Measurements from ENCODE around the gene PCBP3. TPM values are rescaled to one million over a fixed set of nuclear protein-coding genes. Genes with fewer than 3 reads are reported as not detected.

PCBP3 gene
- total and polyA plus RNA-seq, 2 donors (not counting 3 experiments of a cell fraction or from before 2014, with no cell fraction given) = 0.06 to 1.1 TPM

DNA sequence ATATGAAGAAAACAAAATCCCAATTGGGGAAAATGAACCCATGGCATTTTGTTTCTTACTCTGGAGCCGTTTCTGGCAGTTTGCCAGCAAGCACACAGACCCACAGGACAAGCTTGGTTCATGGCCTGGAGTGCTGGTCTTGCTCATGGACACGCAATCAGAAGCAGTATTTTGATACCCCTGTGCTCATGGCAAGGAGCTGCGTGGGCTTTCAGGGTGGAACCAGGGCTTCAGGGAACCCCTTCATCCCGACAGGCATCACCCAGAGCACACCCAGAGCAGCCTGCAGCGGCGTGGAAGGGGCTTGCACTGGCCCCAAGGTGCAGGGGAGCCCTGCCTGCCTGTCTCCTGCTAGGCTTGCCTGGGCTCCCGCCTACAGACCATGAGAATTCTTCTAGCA, 45.4 kb upstream of the PCBP3 start:
- no peaks in the 10 kb centered on the region for H3K36me3 ChIP-seq (ENCODE audit: control insufficient read depth in 2 of 2, extremely low read depth in 1 of 2, insufficient read depth in 2 of 2, low read length in 2 of 2)
- no peaks in the 10 kb centered on the region for H3K9me3 ChIP-seq (replicated peaks; ENCODE audit: control insufficient read depth, insufficient read depth, low read length)
- no TSS peak for BruUV-seq (replicated peaks)
- dilution Hi-C loops (cut with MboI; ENCODE audit: extremely low pct_ligation_motif_present, low sequenced_read_pairs) (no loop called here), intact Hi-C loops (cut with micrococcal nuclease) (loop anchor here (10.0 kb wide), 1 partner anchor 453 kb away; no protein-coding TSS in a partner anchor)
- no peak overlapping the region for H2AFZ ChIP-seq (ENCODE audit: low read depth, low read length)
- ChIA-PET POLR2A (no interaction called here), CTCF (interaction anchor here (1.1 to 5.4 kb wide), 3 partner anchors 41 to 458 kb away, joined by 4 to 103 read pairs (median 4); no protein-coding TSS in a partner anchor)
- DNase-seq (ENCODE audit: low read depth, low spot score) (no peak), FAIRE-seq (no peak)
- no peak overlapping the region for H3K27ac ChIP-seq (ENCODE audit: insufficient read depth, low read depth, low read length)
- no peaks in the 10 kb centered on the region for H4K20me1 ChIP-seq (replicated peaks; ENCODE audit: control insufficient read depth, extremely low read depth, insufficient read depth, low read length)
- no peaks in the 10 kb centered on the region for H3K4me1 ChIP-seq (ENCODE audit: control insufficient read depth, extremely low read depth, insufficient read depth, low read length)
- no peak overlapping the region for H3K9ac ChIP-seq (replicated peaks; ENCODE audit: extremely low read depth, insufficient read depth, low read length)
- H3K27me3 ChIP-seq (ENCODE audit: control insufficient read depth in 2 of 2, insufficient read depth in 2 of 2, low read length in 2 of 2) = no peaks in the 10 kb centered on the region
- no peak overlapping the region for H3K4me2 ChIP-seq (ENCODE audit: insufficient read depth, low read length)
- TF ChIP-seq POLR2A (IDR thresholded peaks at IDR 0.05; ENCODE audit: low read depth, low read length) (no peak), FOS (IDR thresholded peaks at IDR 0.05; ENCODE audit: borderline replicate concordance, insufficient read depth, low read length) (no peak), EZH2 (IDR thresholded peaks at IDR 0.05; ENCODE audit: borderline replicate concordance, low read depth, low read length, severe bottlenecking) (no peak), MYC (IDR thresholded peaks at IDR 0.05; ENCODE audit: low read depth, low read length) (no peak), GATA2 (IDR thresholded peaks at IDR 0.05; ENCODE audit: insufficient read depth, insufficient read length, low read depth, low read length) (no peak), JUN (IDR thresholded peaks at IDR 0.05; ENCODE audit: borderline replicate concordance, insufficient read depth, insufficient read length, low read depth) (no peak), POLR2AphosphoS5 (IDR thresholded peaks at IDR 0.05; ENCODE audit: insufficient read depth, low read depth, low read length) (no peak)
- TF ChIP-seq, protein P1, sequence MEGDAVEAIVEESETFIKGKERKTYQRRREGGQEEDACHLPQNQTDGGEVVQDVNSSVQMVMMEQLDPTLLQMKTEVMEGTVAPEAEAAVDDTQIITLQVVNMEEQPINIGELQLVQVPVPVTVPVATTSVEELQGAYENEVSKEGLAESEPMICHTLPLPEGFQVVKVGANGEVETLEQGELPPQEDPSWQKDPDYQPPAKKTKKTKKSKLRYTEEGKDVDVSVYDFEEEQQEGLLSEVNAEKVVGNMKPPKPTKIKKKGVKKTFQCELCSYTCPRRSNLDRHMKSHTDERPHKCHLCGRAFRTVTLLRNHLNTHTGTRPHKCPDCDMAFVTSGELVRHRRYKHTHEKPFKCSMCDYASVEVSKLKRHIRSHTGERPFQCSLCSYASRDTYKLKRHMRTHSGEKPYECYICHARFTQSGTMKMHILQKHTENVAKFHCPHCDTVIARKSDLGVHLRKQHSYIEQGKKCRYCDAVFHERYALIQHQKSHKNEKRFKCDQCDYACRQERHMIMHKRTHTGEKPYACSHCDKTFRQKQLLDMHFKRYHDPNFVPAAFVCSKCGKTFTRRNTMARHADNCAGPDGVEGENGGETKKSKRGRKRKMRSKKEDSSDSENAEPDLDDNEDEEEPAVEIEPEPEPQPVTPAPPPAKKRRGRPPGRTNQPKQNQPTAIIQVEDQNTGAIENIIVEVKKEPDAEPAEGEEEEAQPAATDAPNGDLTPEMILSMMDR (IDR thresholded peaks at IDR 0.05; ENCODE audit: extremely low read depth in 1 of 2, insufficient read depth in 1 of 2, low read depth in 1 of 2, low read length in 2 of 2) = no peak
- TF ChIP-seq, protein P2, sequence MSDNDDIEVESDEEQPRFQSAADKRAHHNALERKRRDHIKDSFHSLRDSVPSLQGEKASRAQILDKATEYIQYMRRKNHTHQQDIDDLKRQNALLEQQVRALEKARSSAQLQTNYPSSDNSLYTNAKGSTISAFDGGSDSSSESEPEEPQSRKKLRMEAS (IDR thresholded peaks at IDR 0.05; ENCODE audit: insufficient read depth, insufficient read length) = no peak
- H3K9me1 ChIP-seq (replicated peaks; ENCODE audit: control insufficient read depth, extremely low read depth, insufficient read depth, low read length) = no peaks in the 10 kb centered on the region
- no peaks in the 10 kb centered on the region for H3K79me2 ChIP-seq (ENCODE audit: control insufficient read depth, insufficient read depth, low read length)
- no peak overlapping the region for H3K4me3 ChIP-seq (replicated peaks in 1 of 3; ENCODE audit: insufficient read depth in 1 of 3, low read depth in 1 of 3, low read length in 3 of 3)

Data from endothelial cell of umbilical vein (primary cell).